DND-41 (cell line): ENCODE results near the gene MCUB.

Source experiments
- EZH2 ChIP-seq: IDR thresholded peaks from 3 replicates; pipeline ENCODE4 v1.6.1; 2012; ENCODE audit warnings: borderline replicate concordance, low read depth, mild to moderate bottlenecking, moderate library complexity, low read length, inconsistent platforms; ENCODE audit not compliant: severe bottlenecking
- TF ChIP-seq, protein P1 (sequence below): IDR thresholded peaks from 2 replicates; pipeline ENCODE4 v1.5.1; 2012; ENCODE audit warnings: borderline replicate concordance, low read length, moderate library complexity, mild to moderate bottlenecking; ENCODE audit not compliant: poor library complexity, severe bottlenecking; ENCODE audit errors: extremely low read depth

DNA sequence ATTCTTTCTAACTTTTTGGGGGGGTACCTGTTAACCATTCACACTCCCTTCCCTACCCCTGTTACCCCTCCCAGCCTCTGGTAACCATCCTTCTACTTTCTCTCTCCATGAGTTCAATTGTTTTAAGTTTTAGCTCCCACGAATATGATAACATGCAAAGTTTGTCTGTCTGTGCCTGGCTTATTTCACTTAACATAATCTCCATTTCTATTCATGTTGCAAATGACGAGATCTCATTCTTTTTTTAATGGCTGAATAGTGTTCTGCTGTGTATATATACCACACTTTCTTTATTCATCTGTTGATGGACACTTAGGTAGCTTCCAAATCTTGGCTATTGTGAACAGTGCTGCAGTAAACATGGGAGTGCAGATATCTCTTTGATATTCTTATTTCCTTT is 41.3 kb downstream of the MCUB start:
- TF ChIP-seq EZH2, result no peak
- TF ChIP-seq, protein P1, sequence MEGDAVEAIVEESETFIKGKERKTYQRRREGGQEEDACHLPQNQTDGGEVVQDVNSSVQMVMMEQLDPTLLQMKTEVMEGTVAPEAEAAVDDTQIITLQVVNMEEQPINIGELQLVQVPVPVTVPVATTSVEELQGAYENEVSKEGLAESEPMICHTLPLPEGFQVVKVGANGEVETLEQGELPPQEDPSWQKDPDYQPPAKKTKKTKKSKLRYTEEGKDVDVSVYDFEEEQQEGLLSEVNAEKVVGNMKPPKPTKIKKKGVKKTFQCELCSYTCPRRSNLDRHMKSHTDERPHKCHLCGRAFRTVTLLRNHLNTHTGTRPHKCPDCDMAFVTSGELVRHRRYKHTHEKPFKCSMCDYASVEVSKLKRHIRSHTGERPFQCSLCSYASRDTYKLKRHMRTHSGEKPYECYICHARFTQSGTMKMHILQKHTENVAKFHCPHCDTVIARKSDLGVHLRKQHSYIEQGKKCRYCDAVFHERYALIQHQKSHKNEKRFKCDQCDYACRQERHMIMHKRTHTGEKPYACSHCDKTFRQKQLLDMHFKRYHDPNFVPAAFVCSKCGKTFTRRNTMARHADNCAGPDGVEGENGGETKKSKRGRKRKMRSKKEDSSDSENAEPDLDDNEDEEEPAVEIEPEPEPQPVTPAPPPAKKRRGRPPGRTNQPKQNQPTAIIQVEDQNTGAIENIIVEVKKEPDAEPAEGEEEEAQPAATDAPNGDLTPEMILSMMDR, result no peak
